OCI-LY1 (cell line): ENCODE results near the gene SLC49A3.
A peak's percentile ranks its signal among the peaks of the same experiment; 100 is the strongest.

ENCODE experiments used
- H2AFZ ChIP-seq: fragments of 200-600 bp; sonication (generic), shearing (Covaris generic); 2 replicates; pipeline ENCODE4 v1.6.0; 2014; ENCODE audit warnings: antibody characterized with exemption, mild to moderate bottlenecking, low read length
- H3F3A ChIP-seq: fragments of 200-600 bp; sonication (generic), shearing (Covaris generic); 2 replicates; pipeline ENCODE4 v1.6.0; 2014; ENCODE audit warnings: mild to moderate bottlenecking, antibody characterized with exemption, low read length, moderate library complexity; ENCODE audit not compliant: insufficient read depth
- H3K27ac ChIP-seq: fragments of 200-600 bp; sonication (generic); 2 replicates; pipeline ENCODE4 v1.5.1; 2014; ENCODE audit warnings: low read length, mixed run types, mild to moderate bottlenecking, low read depth; ENCODE audit not compliant: poor library complexity, severe bottlenecking
- H3K27me3 ChIP-seq: fragments of 200-600 bp; sonication (generic); 2 replicates; pipeline ENCODE4 v1.6.0; 2014; ENCODE audit warnings: antibody characterized with exemption, mild to moderate bottlenecking, low read length, moderate library complexity; ENCODE audit not compliant: insufficient read depth
- H3K36me3 ChIP-seq: fragments of 200-600 bp; sonication (generic); 2 replicates; pipeline ENCODE4 v1.6.1; 2014; ENCODE audit warnings: mild to moderate bottlenecking, antibody characterized with exemption, low read length, moderate library complexity, mixed read lengths; ENCODE audit not compliant: insufficient read depth
- H3K4me1 ChIP-seq: fragments of 200-600 bp; sonication (generic); 2 replicates; pipeline ENCODE4 v1.5.1; 2014; ENCODE audit warnings: mild to moderate bottlenecking, low read length, moderate library complexity; ENCODE audit not compliant: insufficient read depth, severe bottlenecking
- H3K4me2 ChIP-seq: fragments of 200-600 bp; sonication (generic), shearing (Covaris generic); 2 replicates; pipeline ENCODE4 v1.6.1; 2014; ENCODE audit warnings: low read length
- H3K4me3 ChIP-seq: fragments of 200-600 bp; sonication (generic); 2 replicates; pipeline ENCODE4 v1.5.1; 2014; ENCODE audit warnings: low read length, low read depth, mild to moderate bottlenecking, mixed read lengths; ENCODE audit not compliant: poor library complexity, severe bottlenecking
- H3K79me2 ChIP-seq: fragments of 200-600 bp; shearing (Covaris generic); 2 replicates; pipeline ENCODE4 v1.6.1; 2016; ENCODE audit warnings: mixed run types, low read length, mixed read lengths; ENCODE audit not compliant: insufficient read depth
- H3K9ac ChIP-seq: fragments of 200-600 bp; sonication (generic), shearing (Covaris generic); 2 replicates; pipeline ENCODE4 v1.6.1; 2014; ENCODE audit warnings: mild to moderate bottlenecking, low read length, mixed read lengths
- H3K9me2 ChIP-seq: fragments of 200-600 bp; sonication (generic), shearing (Covaris generic); 2 replicates; pipeline ENCODE4 v1.6.1; 2014; ENCODE audit warnings: low read depth, mild to moderate bottlenecking, low read length, mixed read lengths
- H3K9me3 ChIP-seq: fragments of 200-600 bp; shearing (Covaris generic); 2 replicates; pipeline ENCODE4 v1.6.1; 2014; ENCODE audit warnings: low read length, mixed read lengths
- H4K20me1 ChIP-seq: fragments of 200-600 bp; sonication (generic), shearing (Covaris generic); 2 replicates; pipeline ENCODE4 v1.6.0; 2016; ENCODE audit warnings: mild to moderate bottlenecking, low read length; ENCODE audit not compliant: insufficient read depth
- CTCF ChIP-seq: fragments of 200-600 bp; sonication (generic), shearing (Covaris generic); IDR thresholded peaks from 2 replicates; pipeline ENCODE4 v1.5.1; 2017; ENCODE audit warnings: mild to moderate bottlenecking, antibody characterized with exemption, low read length, moderate library complexity, mixed read lengths
- EZH2 ChIP-seq: fragments of 200-600 bp; sonication (generic), shearing (Covaris generic); IDR thresholded peaks from 2 replicates; pipeline ENCODE4 v1.8.0; 2017; ENCODE audit warnings: borderline replicate concordance, mixed run types, mild to moderate bottlenecking, antibody characterized with exemption, low read length, moderate library complexity, mixed read lengths

The SLC49A3 gene

GRCh38 chr4:665751-666435 is 23.1 kb downstream of the SLC49A3 start:
- no peaks in the 10 kb centered on the region for H3K36me3 ChIP-seq
- H3K9ac ChIP-seq = no peak overlapping the region
- no peaks in the 10 kb centered on the region for H3K27me3 ChIP-seq
- H3K9me2 ChIP-seq = no peaks in the 10 kb centered on the region
- H2AFZ ChIP-seq = no peak overlapping the region
- H4K20me1 ChIP-seq = no peaks in the 10 kb centered on the region
- H3K27ac ChIP-seq = no peak overlapping the region
- H3K79me2 ChIP-seq = no peaks in the 10 kb centered on the region
- no peaks in the 10 kb centered on the region for H3K9me3 ChIP-seq
- TF ChIP-seq EZH2 (no peak), CTCF (no peak)
- H3K4me3 ChIP-seq = no peak overlapping the region
- H3K4me1 ChIP-seq = peaks cover 15% of the 10 kb centered on the region
- no peak overlapping the region for H3K4me2 ChIP-seq
- no peaks in the 10 kb centered on the region for H3F3A ChIP-seq

GRCh38 chr4:665381-665750 is 23.6 kb downstream of the SLC49A3 start:
- Histone ChIP-seq H3K9me2 (no peaks in the 10 kb centered on the region), H3K4me2 (peak overlapping the region; percentile 62; the same call in 1 of the 2 replicates), H3F3A (no peaks in the 10 kb centered on the region), H3K27ac (no peak overlapping the region), H3K4me3 (no peak overlapping the region), H2AFZ (no peak overlapping the region), H3K79me2 (no peaks in the 10 kb centered on the region), H3K9me3 (no peaks in the 10 kb centered on the region), H3K36me3 (no peaks in the 10 kb centered on the region), H4K20me1 (no peaks in the 10 kb centered on the region), H3K4me1 (peaks cover 15% of the 10 kb centered on the region), H3K27me3 (no peaks in the 10 kb centered on the region), H3K9ac (no peak overlapping the region)
- no peak for TF ChIP-seq CTCF
- TF ChIP-seq EZH2 = no peak

DNA sequence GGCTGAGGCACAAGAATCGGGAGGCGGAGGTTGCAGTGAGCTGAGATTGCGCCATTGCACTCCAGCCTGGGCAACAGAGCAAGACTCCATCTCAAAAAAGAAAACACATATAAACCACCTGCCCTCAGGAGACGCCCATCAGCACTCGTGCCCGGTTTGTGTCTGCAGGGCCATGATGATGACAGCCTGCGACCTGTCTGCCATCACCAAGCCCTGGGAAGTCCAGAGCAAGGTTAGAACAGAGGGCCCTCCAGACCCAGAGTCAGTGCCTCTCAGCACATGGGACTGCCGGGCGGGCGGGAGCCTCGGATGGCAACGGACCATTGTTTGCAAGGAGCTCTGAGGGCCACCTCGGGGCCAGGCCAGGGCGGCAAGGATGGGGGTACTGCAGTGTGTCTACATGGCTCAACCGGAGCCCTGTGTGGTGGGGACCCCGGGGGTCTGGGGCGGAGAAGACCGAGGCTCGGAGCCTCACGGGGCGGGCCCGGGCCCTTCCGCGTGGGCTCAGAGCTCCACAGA is 24.2 kb downstream of the SLC49A3 start:
- Histone ChIP-seq H3F3A (no peaks in the 10 kb centered on the region), H3K36me3 (no peaks in the 10 kb centered on the region), H4K20me1 (no peaks in the 10 kb centered on the region), H3K4me1 (peaks cover 15% of the 10 kb centered on the region), H3K9me2 (no peaks in the 10 kb centered on the region), H3K27ac (no peak overlapping the region), H3K9ac (no peak overlapping the region), H3K4me2 (peak overlapping the region; percentile 62; the same call in 1 of the 2 replicates), H3K79me2 (no peaks in the 10 kb centered on the region), H2AFZ (no peak overlapping the region), H3K27me3 (no peaks in the 10 kb centered on the region), H3K9me3 (no peaks in the 10 kb centered on the region), H3K4me3 (peak overlapping the region; percentile 73)
- no peak for TF ChIP-seq CTCF
- TF ChIP-seq EZH2 = no peak
